Ovary (tissue), 9 donors: ENCODE measurements around the gene ADAM12. TPM values are rescaled to one million over a fixed set of nuclear protein-coding genes. Genes with fewer than 3 reads are reported as not detected.

Experiments
- DNase-seq, 5 donors: peaks; one replicate each; pipeline ENCODE4 v3.0.0-alpha.2; 2019 to 2020
- H3K27ac ChIP-seq, 2 donors: fragments of 200-600 bp; one replicate each; pipeline versions ENCODE4 v1.5.1 to v1.8.0; 2019 to 2022
- H3K27me3 ChIP-seq: fragments of 200-600 bp; one replicate; pipeline ENCODE4 v1.8.0; 2022
- H3K36me3 ChIP-seq: fragments of 200-600 bp; sonication (generic); one replicate; pipeline ENCODE4 v1.5.1; 2019
- H3K4me1 ChIP-seq: one replicate; pipeline ENCODE4 v1.8.1; 2013; ENCODE audit warnings: mild to moderate bottlenecking, moderate library complexity; ENCODE audit not compliant: insufficient read depth
- H3K4me3 ChIP-seq: fragments of 200-600 bp; sonication (generic); one replicate; pipeline ENCODE4 v1.5.1; 2017
- H3K9me3 ChIP-seq, 2 donors: fragments of 200-600 bp in 1 of 2; sonication (generic) in 1 of 2; one replicate each; pipeline versions ENCODE4 v1.5.1 to v1.8.1; 2013 to 2019; ENCODE audit warnings: mild to moderate bottlenecking in 1 of 2, moderate library complexity in 1 of 2
- CTCF ChIP-seq, 3 donors: fragments of 450-650 bp in 2 of 3; fragments of 200-600 bp in 1 of 3; IDR thresholded peaks; one replicate each; pipeline versions ENCODE4 v1.5.1 to v1.8.0; 2016 to 2022; ENCODE audit warnings: antibody characterized with exemption in 3 of 3, mild to moderate bottlenecking in 1 of 3
- EP300 ChIP-seq: sonication (generic); formaldehyde crosslinking; IDR thresholded peaks from one replicate; pipeline ENCODE4 v1.6.1; 2017; ENCODE audit warnings: antibody characterized with exemption
- POLR2A ChIP-seq: fragments of 450-650 bp; IDR thresholded peaks from one replicate; pipeline ENCODE4 v1.6.1; 2017; ENCODE audit warnings: antibody characterized with exemption, mild to moderate bottlenecking, moderate library complexity
- WGBS, 3 donors: extraction: QIAGEN DNeasy Blood & Tissue Kit in 1 of 3; methylation state at CpG; one replicate each; pipeline versions ENCODE4 v1.1.5 to v1.1.7; 2013 to 2017; 5-methylcytosine and 5-hydroxymethylcytosine counted together
- intact Hi-C, 4 donors: fragments of 100-400 bp; cut with DNase I; formaldehyde crosslinking; loops; one replicate each; pipeline versions ENCODE4 v1.11.0 to v1.15.1; 2022 to 2023
- polyA plus RNA-seq, 2 donors: library from polyadenylated mRNA; stranded (reverse); fragments of 200-250 nt in 1 of 2; fragments of 350-450 nt in 1 of 2; fragmentation: Illumina TruSeq in 1 of 2; extraction: RNeasy Lipid Tissue Mini Kit (QIAGEN cat#74804) in 1 of 2; gene quantifications; one replicate each; pipeline ENCODE4 v1.2.3, GENCODE V29; 2013 to 2014
- total RNA-seq, 7 donors: library from RNA; depleted of rRNA in 2 of 7; stranded (reverse); fragments of >200 nt in 2 of 7; fragmentation: NEBNext Ultra II Directional in 3 of 7; extraction: Animal tissue kit (Norgen Biotek cat#: 25700) in 3 of 7; gene quantifications; one replicate each; pipeline versions ENCODE4 v1.1.0 to v1.2.4, GENCODE V29; 2016 to 2023
- donor health status: DM: no; HTN: no; CAD: no; lungs with moderate emphysema.
- donor health status: DM: no; HTN: no; CAD: no.
- donor health status: Bipolar disorder and iron deficiency.
- donor health status: DM: yes; HTN: yes; CAD: no.
- donor health status: DM: no; HTN: no; CAD: no.
- donor health status: DM: yes; HTN: yes; CAD: no.

ADAM12 gene
- total and polyA plus RNA-seq, 9 donors: 1.8 to 27.2 (median 10.3) TPM

GRCh38 chr10:126006906-126007305 is 381.4 kb downstream of the ADAM12 start:
- intact Hi-C loops: no loop called here
- H3K9me3 ChIP-seq: no peaks in the 10 kb centered on the region
- WGBS, 3 donors: 95 to 99% (median 98%) methylated on average over 2 of the region's 2 CpGs

GRCh38 chr10:126006264-126006663 is 382.0 kb downstream of the ADAM12 start:
- TF ChIP-seq CTCF (IDR thresholded peaks at IDR 0.05) (no peak), POLR2A (no peak), EP300 (no peak)
- Histone ChIP-seq H3K36me3 (no peaks in the 10 kb centered on the region), H3K9me3 (no peaks in the 10 kb centered on the region), H3K4me1 (no peaks in the 10 kb centered on the region), H3K4me3 (no peak overlapping the region), H3K27ac (no peak overlapping the region), H3K27me3 (no peaks in the 10 kb centered on the region)
- WGBS, 3 donors: 77 to 98% (median 92%) methylated on average over 5 of the region's 5 CpGs
- intact Hi-C loops: no loop called here
- no peak for DNase-seq

More at GRCh38 chr10:126006906-126007305, 381.4 kb downstream of the ADAM12 start:
- Histone ChIP-seq H3K27ac (no peak overlapping the region), H3K4me1 (no peaks in the 10 kb centered on the region), H3K4me3 (no peak overlapping the region), H3K36me3 (no peaks in the 10 kb centered on the region), H3K27me3 (no peaks in the 10 kb centered on the region)
- no peak for TF ChIP-seq CTCF (IDR thresholded peaks at IDR 0.05)
- no peak for TF ChIP-seq EP300
- no peak for TF ChIP-seq POLR2A
- DNase-seq: no peak

GRCh38 chr10:126004752-126005151 is 383.5 kb downstream of the ADAM12 start:
- H3K4me3 ChIP-seq: no peak overlapping the region
- intact Hi-C loops: no loop called here
- 83 to 86% (median 83%) methylated on average over 8 of the region's 8 CpGs for WGBS, 3 donors
- no peaks in the 10 kb centered on the region for H3K9me3 ChIP-seq
- no peak for DNase-seq
- H3K27me3 ChIP-seq: no peaks in the 10 kb centered on the region
- H3K4me1 ChIP-seq: no peaks in the 10 kb centered on the region
- TF ChIP-seq CTCF (IDR thresholded peaks at IDR 0.05): no peak
- TF ChIP-seq POLR2A: no peak
- TF ChIP-seq EP300: no peak
- H3K27ac ChIP-seq: no peak overlapping the region
- no peaks in the 10 kb centered on the region for H3K36me3 ChIP-seq

DNA sequence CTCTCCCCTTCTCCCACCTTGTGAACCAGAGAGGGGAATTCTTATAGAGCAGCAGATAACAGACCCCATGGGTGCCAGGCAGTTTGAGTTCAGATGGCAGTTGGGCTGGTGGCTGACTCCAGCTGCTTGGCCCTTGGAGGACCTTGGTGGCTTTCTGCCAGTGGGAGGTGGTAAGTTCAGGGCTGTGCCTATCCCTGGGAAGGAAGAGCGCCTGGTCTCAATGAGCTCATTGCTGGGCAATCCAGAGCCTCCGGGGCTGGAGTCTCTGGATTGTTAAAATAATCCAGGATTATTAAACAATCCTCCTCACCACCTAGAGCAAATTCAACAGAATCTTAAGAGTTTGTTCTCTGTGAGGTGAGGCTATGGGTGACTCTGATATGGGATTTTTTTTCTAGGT is 386.7 kb downstream of the ADAM12 start:
- Histone ChIP-seq H3K27me3 (no peaks in the 10 kb centered on the region), H3K27ac (no peak overlapping the region), H3K36me3 (no peaks in the 10 kb centered on the region), H3K4me1 (no peaks in the 10 kb centered on the region), H3K9me3 (no peaks in the 10 kb centered on the region), H3K4me3 (no peak overlapping the region)
- 52 to 65% (median 62%) methylated on average over 2 of the region's 2 CpGs for WGBS, 3 donors
- DNase-seq: peak in 3 of 5 donors; percentile 24 to 52 (median 52)
- intact Hi-C loops: no loop called here
- no peak for TF ChIP-seq EP300
- TF ChIP-seq POLR2A: no peak

- Histone ChIP-seq H3K36me3 (no peaks in the 10 kb centered on the region), H3K27me3 (no peaks in the 10 kb centered on the region), H3K4me1 (no peaks in the 10 kb centered on the region), H3K27ac (no peak overlapping the region), H3K4me3 (no peak overlapping the region), H3K9me3 (no peaks in the 10 kb centered on the region)
- TF ChIP-seq POLR2A (no peak), CTCF (IDR thresholded peaks at IDR 0.05) (no peak), EP300 (no peak)
- WGBS, 3 donors: 84 to 89% (median 87%) methylated on average over 3 of the region's 3 CpGs
- DNase-seq: no peak
- intact Hi-C loops: no loop called here
Measured at GRCh38 chr10:125999694-126000093, 388.6 kb downstream of the ADAM12 start.
